ENCODE measurements around the gene TOP3A. TPM values are rescaled to one million over a fixed set of nuclear protein-coding genes. Genes with fewer than 3 reads are reported as not detected.

Gene TOP3A
- total RNA-seq, 2 experiments from 2014 or later: 61.8 to 65.7 TPM

DNA sequence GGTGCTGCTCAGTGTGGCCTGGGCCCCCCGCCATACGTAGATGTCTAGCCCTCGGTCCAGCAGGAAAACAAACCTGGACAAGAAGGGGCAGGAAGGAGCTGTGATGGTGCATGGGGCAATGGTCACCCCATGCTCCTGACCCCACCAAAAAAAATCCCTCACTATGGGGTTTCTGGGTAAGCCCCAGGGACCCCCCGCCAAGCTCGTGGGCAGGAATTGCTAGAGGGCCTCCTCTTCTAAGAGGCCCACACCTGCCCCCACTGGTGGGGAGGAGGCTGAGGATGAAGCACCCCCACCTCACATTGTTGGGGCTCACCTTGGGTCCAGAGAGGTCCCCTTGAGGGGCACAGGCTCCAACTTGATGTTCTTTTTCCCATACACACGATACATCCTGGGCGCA lies 66.0 kb downstream of the TOP3A start:
- no peaks in the 10 kb centered on the region for H3K27me3 Mint-ChIP-seq
- ATAC-seq: no peak
- no peak for DNase-seq
- intact Hi-C loops (cut with micrococcal nuclease): no loop called here
- TF ChIP-seq, protein P1, sequence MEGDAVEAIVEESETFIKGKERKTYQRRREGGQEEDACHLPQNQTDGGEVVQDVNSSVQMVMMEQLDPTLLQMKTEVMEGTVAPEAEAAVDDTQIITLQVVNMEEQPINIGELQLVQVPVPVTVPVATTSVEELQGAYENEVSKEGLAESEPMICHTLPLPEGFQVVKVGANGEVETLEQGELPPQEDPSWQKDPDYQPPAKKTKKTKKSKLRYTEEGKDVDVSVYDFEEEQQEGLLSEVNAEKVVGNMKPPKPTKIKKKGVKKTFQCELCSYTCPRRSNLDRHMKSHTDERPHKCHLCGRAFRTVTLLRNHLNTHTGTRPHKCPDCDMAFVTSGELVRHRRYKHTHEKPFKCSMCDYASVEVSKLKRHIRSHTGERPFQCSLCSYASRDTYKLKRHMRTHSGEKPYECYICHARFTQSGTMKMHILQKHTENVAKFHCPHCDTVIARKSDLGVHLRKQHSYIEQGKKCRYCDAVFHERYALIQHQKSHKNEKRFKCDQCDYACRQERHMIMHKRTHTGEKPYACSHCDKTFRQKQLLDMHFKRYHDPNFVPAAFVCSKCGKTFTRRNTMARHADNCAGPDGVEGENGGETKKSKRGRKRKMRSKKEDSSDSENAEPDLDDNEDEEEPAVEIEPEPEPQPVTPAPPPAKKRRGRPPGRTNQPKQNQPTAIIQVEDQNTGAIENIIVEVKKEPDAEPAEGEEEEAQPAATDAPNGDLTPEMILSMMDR (IDR thresholded peaks at IDR 0.05): no peak
- ChIA-PET POLR2A (interaction anchor here (0.9 kb wide), 1 partner anchor 15 kb away, joined by 4 read pairs; no protein-coding TSS in a partner anchor), CTCF (interaction anchor here (0.7 to 1.4 kb wide), 13 partner anchors 8 to 88 kb away, joined by 3 to 5 read pairs (median 3); no protein-coding TSS in a partner anchor)
- H3K27ac Mint-ChIP-seq: no peak overlapping the region
- H3K9me3 Mint-ChIP-seq: no peaks in the 10 kb centered on the region
- no peaks in the 10 kb centered on the region for H3K4me1 Mint-ChIP-seq (ENCODE audit: low read depth)
- no peak overlapping the region for H3K4me3 Mint-ChIP-seq
- H3K36me3 Mint-ChIP-seq (ENCODE audit: low read depth): peaks cover 28% of the 10 kb centered on the region

GRCh38 chr17:18248300-18248731 lies 66.5 kb downstream of the TOP3A start:
- TF ChIP-seq, protein P1 (IDR thresholded peaks at IDR 0.05): peak; percentile 70
- intact Hi-C loops (cut with micrococcal nuclease): no loop called here
- CTCF ChIA-PET: interaction anchor here (0.7 to 1.4 kb wide), 14 partner anchors 8 to 88 kb away, joined by 3 to 5 read pairs (median 3); no protein-coding TSS in a partner anchor
- Mint-ChIP-seq H3K27ac (peak overlapping the region; percentile 16), H3K9me3 (no peaks in the 10 kb centered on the region), H3K36me3 (ENCODE audit: low read depth) (peaks cover 24% of the 10 kb centered on the region), H3K27me3 (no peaks in the 10 kb centered on the region), H3K4me3 (no peak overlapping the region), H3K4me1 (ENCODE audit: low read depth) (no peaks in the 10 kb centered on the region)
- DNase-seq: peak; percentile 75
- peak; percentile 93 for ATAC-seq
- POLR2A ChIA-PET: interaction anchor here (1.4 to 1.6 kb wide), 2 partner anchors 8 to 28 kb away, joined by 3 to 4 read pairs; no protein-coding TSS in a partner anchor

GRCh38 chr17:18247613-18248001 lies 67.2 kb downstream of the TOP3A start:
- ATAC-seq (no peak), DNase-seq (no peak)
- no peaks in the 10 kb centered on the region for H3K4me1 Mint-ChIP-seq (ENCODE audit: low read depth)
- no peak overlapping the region for H3K4me3 Mint-ChIP-seq
- H3K27ac Mint-ChIP-seq: no peak overlapping the region
- ChIA-PET POLR2A (interaction anchor here (0.6 to 1.6 kb wide), 3 partner anchors 9 to 76 kb away, joined by 3 to 4 read pairs (median 3); no protein-coding TSS in a partner anchor), CTCF (interaction anchor here (0.6 to 1.0 kb wide), 5 partner anchors 16 to 75 kb away, joined by 3 to 4 read pairs (median 3); partner anchors contain the start of genes SMCR8 and TOP3A)
- no peaks in the 10 kb centered on the region for H3K27me3 Mint-ChIP-seq
- no peaks in the 10 kb centered on the region for H3K9me3 Mint-ChIP-seq
- intact Hi-C loops (cut with micrococcal nuclease): no loop called here
- H3K36me3 Mint-ChIP-seq (ENCODE audit: low read depth): peaks cover 26% of the 10 kb centered on the region
- TF ChIP-seq, protein P1 (IDR thresholded peaks at IDR 0.05): no peak

DNA sequence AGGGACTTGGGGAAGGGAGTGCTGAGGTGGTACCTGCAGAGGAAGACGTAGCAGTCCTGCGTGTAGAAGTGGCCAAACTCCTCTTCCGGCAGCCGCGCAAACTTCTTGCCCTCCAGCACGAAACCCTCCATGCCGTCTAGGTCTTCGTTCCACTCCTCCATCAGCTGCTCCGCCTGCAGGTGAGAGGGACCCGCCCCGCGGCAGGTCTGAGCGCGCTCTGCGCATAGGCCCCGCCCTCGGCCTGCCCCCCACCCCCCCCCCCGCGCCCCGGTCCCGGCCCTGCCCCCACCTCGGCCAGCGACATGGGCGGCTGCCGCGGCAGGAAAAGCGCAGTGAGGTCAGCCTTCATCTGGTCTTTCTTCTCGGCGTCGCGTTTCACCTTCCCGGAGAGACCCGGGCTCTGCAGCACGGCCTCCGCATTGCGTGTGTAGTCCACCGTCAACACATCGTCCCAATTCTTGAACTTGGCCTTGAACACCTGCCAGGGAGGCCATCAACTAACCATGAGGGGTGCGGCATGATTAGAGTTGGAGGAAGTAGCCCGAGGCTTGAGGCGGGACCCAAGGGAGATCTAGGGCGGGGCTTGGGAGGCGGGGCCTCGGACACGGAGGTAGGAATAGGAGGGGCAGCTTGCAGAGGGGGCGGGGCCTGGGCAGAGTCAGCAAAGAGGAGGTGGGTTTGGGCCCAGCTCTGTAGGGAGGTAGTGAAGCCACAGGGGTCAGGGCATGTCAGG lies 67.7 kb downstream of the TOP3A start:
- H3K36me3 Mint-ChIP-seq (ENCODE audit: low read depth): peaks cover 26% of the 10 kb centered on the region

More for the DNA sequence above, 67.7 kb downstream of the TOP3A start:
- H3K27ac Mint-ChIP-seq: no peak overlapping the region
- no peaks in the 10 kb centered on the region for H3K9me3 Mint-ChIP-seq
- ChIA-PET POLR2A (interaction anchor here (0.6 to 1.6 kb wide), 3 partner anchors 9 to 77 kb away, joined by 3 to 4 read pairs (median 3); no protein-coding TSS in a partner anchor), CTCF (interaction anchor here (0.6 to 1.0 kb wide), 5 partner anchors 16 to 75 kb away, joined by 3 to 4 read pairs (median 3); partner anchors contain the start of genes SMCR8 and TOP3A)
- ATAC-seq: peak; percentile 28
- TF ChIP-seq, protein P1 (IDR thresholded peaks at IDR 0.05): no peak
- H3K27me3 Mint-ChIP-seq: no peaks in the 10 kb centered on the region
- no peak overlapping the region for H3K4me3 Mint-ChIP-seq
- no peaks in the 10 kb centered on the region for H3K4me1 Mint-ChIP-seq (ENCODE audit: low read depth)
- DNase-seq: peak; percentile 51
- intact Hi-C loops (cut with micrococcal nuclease): no loop called here

Measured in activated CD8-positive, alpha-beta T cell treated with anti-CD3 and anti-CD28 coated beads for 36 hours (primary cell).